Parathyroid adenoma (tissue), 2 donors: ENCODE data around the gene LARGE2.
A peak's percentile ranks its signal among the peaks of the same experiment; 100 is the strongest.

Experiments used
- H2AFZ ChIP-seq: fragments of 300-600 bp; sonication (generic); one replicate; pipeline ENCODE4 v1.7.0; 2017; ENCODE audit warnings: antibody characterized with exemption, mild to moderate bottlenecking
- H3K27ac ChIP-seq: fragments of 300-600 bp; sonication (generic); one replicate; pipeline ENCODE4 v1.7.0; 2017
- H3K27me3 ChIP-seq: fragments of 300-600 bp; sonication (generic); one replicate; pipeline ENCODE4 v1.7.0; 2017; ENCODE audit warnings: low read length; ENCODE audit not compliant: control insufficient read depth, insufficient read depth
- H3K36me3 ChIP-seq: fragments of 300-600 bp; sonication (generic); one replicate; pipeline ENCODE4 v1.7.0; 2017; ENCODE audit warnings: low read length; ENCODE audit not compliant: control insufficient read depth, insufficient read depth
- H3K4me1 ChIP-seq: fragments of 300-600 bp; sonication (generic); one replicate; pipeline ENCODE4 v1.7.0; 2017; ENCODE audit warnings: control low read depth
- H3K4me2 ChIP-seq: fragments of 300-600 bp; sonication (generic); one replicate; pipeline ENCODE4 v1.7.0; 2017; ENCODE audit warnings: low read length
- H3K4me3 ChIP-seq: fragments of 300-600 bp; sonication (generic); one replicate; pipeline ENCODE4 v1.7.0; 2017; ENCODE audit warnings: low read depth, low read length
- H3K79me2 ChIP-seq: fragments of 300-600 bp; sonication (generic); one replicate; pipeline ENCODE4 v1.7.0; 2017; ENCODE audit warnings: control low read depth
- H3K9ac ChIP-seq: fragments of 300-600 bp; sonication (generic); one replicate; pipeline ENCODE4 v1.7.0; 2017; ENCODE audit warnings: mild to moderate bottlenecking
- H3K9me3 ChIP-seq: fragments of 300-600 bp; sonication (generic); one replicate; pipeline ENCODE4 v1.7.0; 2017; ENCODE audit warnings: low read length; ENCODE audit not compliant: control insufficient read depth
- CTCF ChIP-seq: fragments of 300-600 bp; sonication (generic); IDR thresholded peaks from one replicate; pipeline ENCODE4 v1.7.0; 2017; ENCODE audit warnings: antibody characterized with exemption, mild to moderate bottlenecking
- donor health status: primary hyperparathyroidism.

Gene LARGE2

GRCh38 chr11:45920531-45921477 is 1.7 kb upstream of the LARGE2 start:
- H3K9ac ChIP-seq, result no peak overlapping the region

GRCh38 chr11:45921561-45922424 is 663 bp upstream of the LARGE2 start:
- H3K4me3 ChIP-seq, result peak overlapping the region; percentile 47
- peak overlapping the region; percentile 87 for H3K27ac ChIP-seq
- no peak for TF ChIP-seq CTCF
- peak overlapping the region; percentile 76 for H2AFZ ChIP-seq
- H3K79me2 ChIP-seq, result no peaks in the 10 kb centered on the region
- no peaks in the 10 kb centered on the region for H3K9me3 ChIP-seq
- H3K36me3 ChIP-seq, result no peaks in the 10 kb centered on the region
- peak overlapping the region; percentile 49 for H3K9ac ChIP-seq
- no peaks in the 10 kb centered on the region for H3K27me3 ChIP-seq
- peak overlapping the region; percentile 45 for H3K4me2 ChIP-seq
- H3K4me1 ChIP-seq, result peaks cover 5% of the 10 kb centered on the region

More at GRCh38 chr11:45920531-45921477, 1.7 kb upstream of the LARGE2 start:
- Histone ChIP-seq H3K79me2 (no peaks in the 10 kb centered on the region), H3K4me1 (peaks cover 5% of the 10 kb centered on the region), H3K9me3 (no peaks in the 10 kb centered on the region), H3K4me3 (no peak overlapping the region), H3K36me3 (no peaks in the 10 kb centered on the region), H2AFZ (peak overlapping the region; percentile 76), H3K27me3 (no peaks in the 10 kb centered on the region), H3K27ac (peak overlapping the region; percentile 87), H3K4me2 (peak overlapping the region; percentile 45)
- TF ChIP-seq CTCF, result no peak

GRCh38 chr11:45924036-45924915 is 1.8 kb downstream of the LARGE2 start:
- no peaks in the 10 kb centered on the region for H3K36me3 ChIP-seq

More at GRCh38 chr11:45924036-45924915, 1.8 kb downstream of the LARGE2 start:
- Histone ChIP-seq H3K27ac (no peak overlapping the region), H3K79me2 (no peaks in the 10 kb centered on the region), H3K4me2 (no peak overlapping the region), H3K4me3 (no peak overlapping the region), H3K9ac (no peak overlapping the region), H3K4me1 (peaks cover 5% of the 10 kb centered on the region), H2AFZ (no peak overlapping the region), H3K9me3 (no peaks in the 10 kb centered on the region), H3K27me3 (no peaks in the 10 kb centered on the region)
- no peak for TF ChIP-seq CTCF
